DND-41 (cell line): Measurements from ENCODE around the gene MFAP4.

Experiments used
- ATAC-seq: fragments of 200-7000 bp; cut with Tn5 transposase; 3 replicates; pipeline ENCODE4 v1.9.1; 2021; ENCODE audit warnings: low read depth; ENCODE audit not compliant: insufficient read depth
- DNase-seq: peaks from one replicate; pipeline ENCODE4 v3.0.0-alpha.2; 2020
- H2AFZ ChIP-seq: 2 replicates; pipeline ENCODE4 v1.6.0; 2012; ENCODE audit warnings: low read depth, low read length
- H3K27ac ChIP-seq: 2 replicates; pipeline ENCODE4 v1.5.1; 2012; ENCODE audit warnings: low read length, inconsistent platforms
- H3K27me3 ChIP-seq: fragments of 200-600 bp; sonication (generic); 2 replicates; pipeline ENCODE4 v1.6.0; 2012; ENCODE audit warnings: low read length, mild to moderate bottlenecking, inconsistent platforms; ENCODE audit not compliant: insufficient read depth, poor library complexity
- H3K36me3 ChIP-seq: 2 replicates; pipeline ENCODE4 v1.5.1; 2012; ENCODE audit warnings: low read length, inconsistent platforms; ENCODE audit not compliant: insufficient read depth
- H3K4me1 ChIP-seq: 2 replicates; pipeline ENCODE4 v1.5.1; 2012; ENCODE audit warnings: mild to moderate bottlenecking, low read length; ENCODE audit not compliant: insufficient read depth
- H3K4me2 ChIP-seq: 2 replicates; pipeline ENCODE4 v1.6.0; 2012; ENCODE audit warnings: mild to moderate bottlenecking, moderate library complexity, low read length, inconsistent platforms; ENCODE audit not compliant: insufficient read depth
- H3K4me3 ChIP-seq, 2 experiments: fragments of 200-600 bp in 1 of 2; shearing (Covaris generic) in 1 of 2; 2 replicates each; pipeline ENCODE4 v1.5.1; 2012 to 2016; ENCODE audit warnings: inconsistent platforms in 2 of 2, low read length in 2 of 2, mild to moderate bottlenecking in 2 of 2, low read depth in 1 of 2, moderate library complexity in 1 of 2
- H3K79me2 ChIP-seq: 2 replicates; pipeline ENCODE4 v1.6.0; 2012; ENCODE audit warnings: low read length, inconsistent platforms; ENCODE audit not compliant: insufficient read depth
- H3K9ac ChIP-seq: 2 replicates; pipeline ENCODE4 v1.6.0; 2012; ENCODE audit warnings: low read depth, mild to moderate bottlenecking, inconsistent platforms, low read length, moderate library complexity
- H3K9me3 ChIP-seq: 2 replicates; pipeline ENCODE4 v1.5.1; 2012; ENCODE audit warnings: low read length, moderate library complexity, mild to moderate bottlenecking, inconsistent platforms; ENCODE audit not compliant: insufficient read depth, severe bottlenecking
- H4K20me1 ChIP-seq: 2 replicates; pipeline ENCODE4 v1.6.0; 2012; ENCODE audit warnings: low read length; ENCODE audit not compliant: insufficient read depth
- EZH2 ChIP-seq: IDR thresholded peaks from 3 replicates; pipeline ENCODE4 v1.6.1; 2012; ENCODE audit warnings: borderline replicate concordance, low read depth, mild to moderate bottlenecking, moderate library complexity, low read length, inconsistent platforms; ENCODE audit not compliant: severe bottlenecking
- TF ChIP-seq, protein P1 (sequence below): IDR thresholded peaks from 2 replicates; pipeline ENCODE4 v1.5.1; 2012; ENCODE audit warnings: borderline replicate concordance, low read length, moderate library complexity, mild to moderate bottlenecking; ENCODE audit not compliant: poor library complexity, severe bottlenecking; ENCODE audit errors: extremely low read depth

MFAP4 gene

DNA sequence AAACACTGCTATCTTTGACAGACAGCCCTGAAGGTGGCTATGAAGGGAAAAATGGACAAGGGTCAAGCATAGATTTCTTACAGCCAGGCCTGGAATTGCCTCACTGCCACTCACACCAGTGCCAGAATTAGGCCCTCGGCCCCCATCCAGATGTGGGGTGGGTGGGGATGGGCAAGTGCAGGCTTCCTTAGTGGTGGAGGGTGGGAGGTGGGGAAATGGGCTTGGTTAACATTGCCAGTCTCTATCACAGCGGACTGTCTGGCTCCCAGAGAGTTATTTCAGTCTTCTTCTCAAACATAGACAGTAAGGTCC, 49.3 kb downstream of the MFAP4 start:
- H3K27ac ChIP-seq, result no peak overlapping the region
- H3K79me2 ChIP-seq, result no peaks in the 10 kb centered on the region
- ATAC-seq (0 out of 3 replicates have a peak, but pooled peaks have one; percentile 19), DNase-seq (no peak)
- H3K27me3 ChIP-seq, result peaks cover 17% of the 10 kb centered on the region
- no peak overlapping the region for H3K4me3 ChIP-seq
- no peaks in the 10 kb centered on the region for H3K36me3 ChIP-seq
- H3K4me1 ChIP-seq, result no peaks in the 10 kb centered on the region
- H3K4me2 ChIP-seq, result no peak overlapping the region
- H3K9ac ChIP-seq, result no peak overlapping the region
- TF ChIP-seq, protein P1, sequence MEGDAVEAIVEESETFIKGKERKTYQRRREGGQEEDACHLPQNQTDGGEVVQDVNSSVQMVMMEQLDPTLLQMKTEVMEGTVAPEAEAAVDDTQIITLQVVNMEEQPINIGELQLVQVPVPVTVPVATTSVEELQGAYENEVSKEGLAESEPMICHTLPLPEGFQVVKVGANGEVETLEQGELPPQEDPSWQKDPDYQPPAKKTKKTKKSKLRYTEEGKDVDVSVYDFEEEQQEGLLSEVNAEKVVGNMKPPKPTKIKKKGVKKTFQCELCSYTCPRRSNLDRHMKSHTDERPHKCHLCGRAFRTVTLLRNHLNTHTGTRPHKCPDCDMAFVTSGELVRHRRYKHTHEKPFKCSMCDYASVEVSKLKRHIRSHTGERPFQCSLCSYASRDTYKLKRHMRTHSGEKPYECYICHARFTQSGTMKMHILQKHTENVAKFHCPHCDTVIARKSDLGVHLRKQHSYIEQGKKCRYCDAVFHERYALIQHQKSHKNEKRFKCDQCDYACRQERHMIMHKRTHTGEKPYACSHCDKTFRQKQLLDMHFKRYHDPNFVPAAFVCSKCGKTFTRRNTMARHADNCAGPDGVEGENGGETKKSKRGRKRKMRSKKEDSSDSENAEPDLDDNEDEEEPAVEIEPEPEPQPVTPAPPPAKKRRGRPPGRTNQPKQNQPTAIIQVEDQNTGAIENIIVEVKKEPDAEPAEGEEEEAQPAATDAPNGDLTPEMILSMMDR, result no peak
- TF ChIP-seq EZH2, result no peak
- no peak overlapping the region for H2AFZ ChIP-seq
- H3K9me3 ChIP-seq, result no peaks in the 10 kb centered on the region
- peaks cover 34% of the 10 kb centered on the region for H4K20me1 ChIP-seq

DNA sequence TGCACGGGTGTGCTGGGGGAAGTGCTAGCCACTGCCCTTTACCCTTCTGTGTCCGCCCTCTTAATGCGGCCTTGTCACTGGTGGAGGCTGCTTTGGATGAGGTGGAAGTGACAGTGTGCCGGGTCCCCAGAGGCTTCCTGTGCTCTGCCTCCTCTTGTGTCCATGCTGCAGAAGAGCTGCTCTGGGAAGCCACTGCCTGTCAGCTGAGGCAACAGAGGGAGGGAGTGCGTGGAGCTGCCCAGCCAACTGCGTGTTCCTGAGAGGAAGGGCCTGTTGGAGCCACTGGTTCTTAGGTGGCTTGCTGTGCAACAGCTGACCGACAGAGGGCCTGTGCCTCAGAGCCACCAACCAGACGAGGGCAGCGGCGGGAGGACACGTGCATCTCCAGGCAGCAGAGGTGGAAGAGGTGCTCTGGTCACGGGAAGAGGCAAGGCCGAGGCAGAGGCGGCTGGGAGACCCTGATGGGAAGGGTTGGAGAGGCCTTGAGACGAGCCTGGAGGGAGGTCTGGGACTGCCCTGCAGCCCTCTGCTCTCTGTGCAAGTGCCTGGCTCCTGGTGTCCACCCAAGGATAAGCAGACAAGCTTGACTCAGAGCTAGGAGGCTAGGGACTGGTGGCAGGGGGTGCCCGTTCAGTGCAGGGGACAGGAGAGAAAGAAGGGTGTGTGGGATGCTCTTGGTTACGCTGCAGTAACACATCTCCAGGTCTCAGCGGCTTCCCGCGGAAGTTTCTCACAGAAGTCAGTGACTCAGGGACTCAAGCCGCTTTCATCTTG, 49.9 kb downstream of the MFAP4 start:
- H3K4me1 ChIP-seq, result no peaks in the 10 kb centered on the region
- DNase-seq (no peak), ATAC-seq (no peak)
- no peak overlapping the region for H3K27ac ChIP-seq
- no peak overlapping the region for H2AFZ ChIP-seq
- H3K36me3 ChIP-seq, result no peaks in the 10 kb centered on the region
- no peaks in the 10 kb centered on the region for H3K9me3 ChIP-seq
- no peak overlapping the region for H3K4me3 ChIP-seq
- H3K9ac ChIP-seq, result no peak overlapping the region
- H3K4me2 ChIP-seq, result no peak overlapping the region
- H4K20me1 ChIP-seq, result peaks cover 40% of the 10 kb centered on the region
- peaks cover 21% of the 10 kb centered on the region for H3K27me3 ChIP-seq
- TF ChIP-seq, protein P1, result no peak
- no peak for TF ChIP-seq EZH2
- no peaks in the 10 kb centered on the region for H3K79me2 ChIP-seq

- Histone ChIP-seq H3K9ac (no peak overlapping the region), H3K79me2 (no peaks in the 10 kb centered on the region), H3K36me3 (no peaks in the 10 kb centered on the region), H3K27me3 (peaks cover 27% of the 10 kb centered on the region), H4K20me1 (peaks cover 37% of the 10 kb centered on the region), H3K4me3 (no peak overlapping the region), H3K27ac (no peak overlapping the region), H3K4me1 (no peaks in the 10 kb centered on the region), H3K9me3 (no peaks in the 10 kb centered on the region), H3K4me2 (no peak overlapping the region), H2AFZ (no peak overlapping the region)
- DNase-seq (no peak), ATAC-seq (no peak)
- TF ChIP-seq, protein P1, result no peak
- TF ChIP-seq EZH2, result no peak
Measured at GRCh38 chr17:19335951-19336631, 50.9 kb downstream of the MFAP4 start.
